ENCODE data around the gene SCOC. TPM values are rescaled to one million over a fixed set of nuclear protein-coding genes. Genes with fewer than 3 reads are reported as not detected.

Gene SCOC
- total and polyA plus RNA-seq, 2 donors (not counting 3 experiments of a cell fraction or from before 2014, with no cell fraction given): 12.3 to 38.3 TPM

GRCh38 chr4:140344621-140345020, 28.8 kb upstream of the SCOC start:
- FAIRE-seq (no peak), DNase-seq (ENCODE audit: low read depth, low spot score) (no peak)
- no peaks in the 10 kb centered on the region for H3K79me2 ChIP-seq (ENCODE audit: control insufficient read depth, insufficient read depth, low read length)
- POLR2A ChIA-PET: no interaction called here
- H3K4me1 ChIP-seq (ENCODE audit: control insufficient read depth, extremely low read depth, insufficient read depth, low read length): peaks cover 9% of the 10 kb centered on the region
- no peak overlapping the region for H3K4me3 ChIP-seq (replicated peaks in 1 of 3; ENCODE audit: insufficient read depth in 1 of 3, low read depth in 1 of 3, low read length in 3 of 3)
- no peak overlapping the region for H3K4me2 ChIP-seq (ENCODE audit: insufficient read depth, low read length)
- no peak overlapping the region for H3K27ac ChIP-seq (ENCODE audit: insufficient read depth, low read depth, low read length)
- H3K27me3 ChIP-seq (ENCODE audit: control insufficient read depth in 2 of 2, insufficient read depth in 2 of 2, low read length in 2 of 2): peaks cover 11 to 12% of the 10 kb centered on the region in 2 experiments
- CTCF ChIA-PET: interaction anchor here (1.6 to 2.0 kb wide), 2 partner anchors 14 to 15 kb away, joined by 8 to 9 read pairs; no protein-coding TSS in a partner anchor
- dilution Hi-C loops (cut with MboI; ENCODE audit: extremely low pct_ligation_motif_present, low sequenced_read_pairs): no loop called here
- H4K20me1 ChIP-seq (replicated peaks; ENCODE audit: control insufficient read depth, extremely low read depth, insufficient read depth, low read length): no peaks in the 10 kb centered on the region
- intact Hi-C loops (cut with micrococcal nuclease): no loop called here
- H3K9me1 ChIP-seq (replicated peaks; ENCODE audit: control insufficient read depth, extremely low read depth, insufficient read depth, low read length): no peaks in the 10 kb centered on the region
- TF ChIP-seq GATA2 (IDR thresholded peaks at IDR 0.05; ENCODE audit: insufficient read depth, insufficient read length, low read depth, low read length) (no peak), MYC (IDR thresholded peaks at IDR 0.05; ENCODE audit: low read depth, low read length) (no peak), EZH2 (IDR thresholded peaks at IDR 0.05; ENCODE audit: borderline replicate concordance, low read depth, low read length, severe bottlenecking) (no peak), FOS (IDR thresholded peaks at IDR 0.05; ENCODE audit: borderline replicate concordance, insufficient read depth, low read length) (no peak), JUN (IDR thresholded peaks at IDR 0.05; ENCODE audit: borderline replicate concordance, insufficient read depth, insufficient read length, low read depth) (no peak)
- TF ChIP-seq, protein P1, sequence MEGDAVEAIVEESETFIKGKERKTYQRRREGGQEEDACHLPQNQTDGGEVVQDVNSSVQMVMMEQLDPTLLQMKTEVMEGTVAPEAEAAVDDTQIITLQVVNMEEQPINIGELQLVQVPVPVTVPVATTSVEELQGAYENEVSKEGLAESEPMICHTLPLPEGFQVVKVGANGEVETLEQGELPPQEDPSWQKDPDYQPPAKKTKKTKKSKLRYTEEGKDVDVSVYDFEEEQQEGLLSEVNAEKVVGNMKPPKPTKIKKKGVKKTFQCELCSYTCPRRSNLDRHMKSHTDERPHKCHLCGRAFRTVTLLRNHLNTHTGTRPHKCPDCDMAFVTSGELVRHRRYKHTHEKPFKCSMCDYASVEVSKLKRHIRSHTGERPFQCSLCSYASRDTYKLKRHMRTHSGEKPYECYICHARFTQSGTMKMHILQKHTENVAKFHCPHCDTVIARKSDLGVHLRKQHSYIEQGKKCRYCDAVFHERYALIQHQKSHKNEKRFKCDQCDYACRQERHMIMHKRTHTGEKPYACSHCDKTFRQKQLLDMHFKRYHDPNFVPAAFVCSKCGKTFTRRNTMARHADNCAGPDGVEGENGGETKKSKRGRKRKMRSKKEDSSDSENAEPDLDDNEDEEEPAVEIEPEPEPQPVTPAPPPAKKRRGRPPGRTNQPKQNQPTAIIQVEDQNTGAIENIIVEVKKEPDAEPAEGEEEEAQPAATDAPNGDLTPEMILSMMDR (IDR thresholded peaks at IDR 0.05; ENCODE audit: extremely low read depth in 1 of 2, insufficient read depth in 1 of 2, low read depth in 1 of 2, low read length in 2 of 2): no peak
- H3K36me3 ChIP-seq (ENCODE audit: control insufficient read depth in 2 of 2, extremely low read depth in 1 of 2, insufficient read depth in 2 of 2, low read length in 2 of 2): no peaks in the 10 kb centered on the region
- H2AFZ ChIP-seq (ENCODE audit: low read depth, low read length): no peak overlapping the region
- no peak overlapping the region for H3K9ac ChIP-seq (replicated peaks; ENCODE audit: extremely low read depth, insufficient read depth, low read length)
- no peaks in the 10 kb centered on the region for H3K9me3 ChIP-seq (replicated peaks; ENCODE audit: control insufficient read depth, insufficient read depth, low read length)
- BruUV-seq (replicated peaks): no TSS peak

Data from endothelial cell of umbilical vein (primary cell).